CD4-positive, alpha-beta T cell (primary cell): Measurements from ENCODE around the gene IL17C. TPM values are rescaled to one million over a fixed set of nuclear protein-coding genes. Genes with fewer than 3 reads are reported as not detected.

Experiments
- ATAC-seq: fragments of 200-7000 bp; cut with Tn5 transposase; one replicate; pipeline ENCODE4 v1.10.0; 2022; ENCODE audit warnings: mild to moderate bottlenecking; ENCODE audit not compliant: poor library complexity
- CTCF ChIA-PET: fragments of 350-600 bp; sonication (Branson Sonifier 250); formaldehyde crosslinking; loops from one replicate; lab custom pipeline; 2021; ENCODE audit warnings: antibody characterized with exemption, inconsistent platforms; lab: Charles Lee
- POLR2A ChIA-PET: fragments of 350-600 bp; sonication (Branson Sonifier 250); formaldehyde crosslinking; loops from one replicate; lab custom pipeline; 2021; ENCODE audit warnings: antibody characterized with exemption, inconsistent platforms; lab: Charles Lee
- DNase-seq, 14 experiments: peaks; one replicate each; pipeline ENCODE4 v3.0.0-alpha.2; 2013 to 2020; ENCODE audit warnings: mixed read lengths in 2 of 14
- H3K27ac ChIP-seq, 2 donors: one replicate each; pipeline versions ENCODE4 v1.5.1 to v1.7.0; 2013; ENCODE audit warnings: low read length in 2 of 2, low read depth in 1 of 2, mild to moderate bottlenecking in 1 of 2
- H3K27me3 ChIP-seq, 2 experiments: 1 replicate in 1 of 2; 2 replicates in 1 of 2; pipeline versions ENCODE4 v1.6.1 to v1.7.0; 2013; ENCODE audit warnings: low read length in 2 of 2, control low read depth in 1 of 2, mild to moderate bottlenecking in 1 of 2, moderate library complexity in 1 of 2; ENCODE audit not compliant: insufficient read depth in 2 of 2, control insufficient read depth in 1 of 2
- H3K36me3 ChIP-seq: one replicate; pipeline ENCODE4 v1.6.1; 2013; ENCODE audit warnings: low read length, control low read depth; ENCODE audit not compliant: insufficient read depth
- H3K4me1 ChIP-seq: one replicate; pipeline ENCODE4 v1.6.1; 2013; ENCODE audit warnings: low read length, control low read depth; ENCODE audit not compliant: insufficient read depth
- H3K4me3 ChIP-seq: one replicate; pipeline ENCODE4 v1.5.1; 2013; ENCODE audit warnings: mild to moderate bottlenecking, low read length, moderate library complexity
- H3K9me3 ChIP-seq, 2 experiments: 1 replicate in 1 of 2; 2 replicates in 1 of 2; pipeline versions ENCODE4 v1.6.1 to v1.7.0; 2013; ENCODE audit warnings: low read length in 2 of 2, mild to moderate bottlenecking in 2 of 2, control low read depth in 1 of 2, moderate library complexity in 1 of 2; ENCODE audit not compliant: control insufficient read depth in 1 of 2, insufficient read depth in 1 of 2
- H3K27ac Mint-ChIP-seq: one replicate; pipeline ENCODE4 v1.8.0; 2020; ENCODE audit warnings: mixed read lengths
- H3K27me3 Mint-ChIP-seq: one replicate; pipeline ENCODE4 v1.8.0; 2021; ENCODE audit warnings: mixed read lengths
- H3K36me3 Mint-ChIP-seq: one replicate; pipeline ENCODE4 v1.8.0; 2021; ENCODE audit warnings: low read depth, mixed read lengths
- H3K4me1 Mint-ChIP-seq: one replicate; pipeline ENCODE4 v1.8.0; 2021; ENCODE audit warnings: low read depth, mixed read lengths
- H3K4me3 Mint-ChIP-seq: one replicate; pipeline ENCODE4 v1.8.0; 2020; ENCODE audit warnings: mild to moderate bottlenecking, mixed read lengths
- H3K9me3 Mint-ChIP-seq: one replicate; pipeline ENCODE4 v1.8.0; 2020; ENCODE audit warnings: mixed read lengths
- CTCF ChIP-seq: fragments of 200-600 bp; IDR thresholded peaks from one replicate; pipeline ENCODE4 v1.8.0; 2022; ENCODE audit warnings: antibody characterized with exemption, mild to moderate bottlenecking
- intact Hi-C, 2 experiments: fragments of 100-400 bp; cut with DNase I in 1 of 2; cut with micrococcal nuclease in 1 of 2; formaldehyde crosslinking; loops; one replicate each; pipeline versions ENCODE4 v1.15.1 to v1.9.0; 2023 to 2025; cut with DNase I, micrococcal nuclease
- total RNA-seq, 174 experiments: library from RNA in 2 of 174; stranded (reverse) in 2 of 174; gene quantifications; one replicate each; pipeline ENCODE4 v1.2.3 and lab custom pipeline; 2021 to 2026

IL17C gene
- total RNA-seq, 2 experiments from 2014 or later = 0.77 TPM; not detected in 1

DNA sequence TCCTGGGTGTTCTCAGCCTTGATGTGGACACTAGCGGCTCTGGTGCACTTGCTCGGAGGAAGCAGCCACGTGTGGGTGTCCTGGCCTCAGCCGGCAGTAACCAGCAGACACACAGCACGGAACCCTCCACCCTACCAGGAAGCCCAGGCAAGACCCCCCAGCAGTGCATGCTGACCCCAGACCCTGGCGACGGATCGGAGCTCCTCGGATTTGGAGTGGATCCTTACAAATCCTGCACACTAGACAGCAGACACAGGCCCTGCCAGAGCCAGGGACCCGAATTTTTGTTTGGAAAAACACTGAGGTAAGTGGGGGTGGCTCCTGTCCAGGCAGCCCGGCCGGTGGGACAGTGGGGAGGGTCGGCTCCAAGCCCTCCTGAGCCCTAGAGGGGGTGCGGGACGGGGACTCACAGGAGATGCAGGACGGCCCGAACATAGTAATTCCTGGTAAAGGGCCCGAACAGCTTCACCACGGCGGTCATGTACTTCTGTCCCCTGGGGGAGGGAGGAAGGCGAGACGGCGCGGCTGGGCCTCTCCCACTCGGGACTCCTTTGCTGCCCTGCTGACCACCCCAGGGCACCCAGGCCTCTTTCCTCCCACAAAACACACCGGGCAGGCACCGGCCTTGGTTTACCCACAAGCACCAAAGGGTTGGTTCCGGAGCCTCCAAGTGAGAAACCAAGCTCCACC is 8.1 kb downstream of the IL17C start:
- Histone ChIP-seq H3K9me3 (no peaks in the 10 kb centered on the region), H3K36me3 (peaks cover 34% of the 10 kb centered on the region), H3K27ac (no peak overlapping the region), H3K4me1 (peaks cover 43% of the 10 kb centered on the region), H3K27me3 (no peaks in the 10 kb centered on the region), H3K4me3 (no peak overlapping the region)
- ATAC-seq (no peak), DNase-seq (no peak)
- TF ChIP-seq CTCF = no peak
- CTCF ChIA-PET = no interaction called here
- no peaks in the 10 kb centered on the region for H3K27me3 Mint-ChIP-seq
- intact Hi-C loops = no loop called here
- POLR2A ChIA-PET = no interaction called here
- H3K9me3 Mint-ChIP-seq = no peaks in the 10 kb centered on the region
- no peak overlapping the region for H3K27ac Mint-ChIP-seq
- H3K4me1 Mint-ChIP-seq = peaks cover 20% of the 10 kb centered on the region
- peaks cover 37% of the 10 kb centered on the region for H3K36me3 Mint-ChIP-seq
- no peak overlapping the region for H3K4me3 Mint-ChIP-seq

GRCh38 chr16:88647178-88648070 is 9.1 kb downstream of the IL17C start:
- ChIA-PET CTCF (no interaction called here), POLR2A (no interaction called here)
- TF ChIP-seq CTCF = no peak
- peaks cover 52% of the 10 kb centered on the region for H3K4me1 ChIP-seq
- H3K9me3 ChIP-seq = no peaks in the 10 kb centered on the region
- no peaks in the 10 kb centered on the region for H3K27me3 ChIP-seq
- H3K27ac ChIP-seq = no peak overlapping the region
- intact Hi-C loops = no loop called here
- peaks cover 34% of the 10 kb centered on the region for H3K36me3 ChIP-seq
- Mint-ChIP-seq H3K27ac (no peak overlapping the region), H3K4me3 (peak overlapping the region; percentile 25), H3K9me3 (no peaks in the 10 kb centered on the region), H3K27me3 (no peaks in the 10 kb centered on the region), H3K36me3 (peaks cover 31% of the 10 kb centered on the region), H3K4me1 (peaks cover 19% of the 10 kb centered on the region)
- ATAC-seq = no peak
- DNase-seq = no peak
- H3K4me3 ChIP-seq = no peak overlapping the region

DNA sequence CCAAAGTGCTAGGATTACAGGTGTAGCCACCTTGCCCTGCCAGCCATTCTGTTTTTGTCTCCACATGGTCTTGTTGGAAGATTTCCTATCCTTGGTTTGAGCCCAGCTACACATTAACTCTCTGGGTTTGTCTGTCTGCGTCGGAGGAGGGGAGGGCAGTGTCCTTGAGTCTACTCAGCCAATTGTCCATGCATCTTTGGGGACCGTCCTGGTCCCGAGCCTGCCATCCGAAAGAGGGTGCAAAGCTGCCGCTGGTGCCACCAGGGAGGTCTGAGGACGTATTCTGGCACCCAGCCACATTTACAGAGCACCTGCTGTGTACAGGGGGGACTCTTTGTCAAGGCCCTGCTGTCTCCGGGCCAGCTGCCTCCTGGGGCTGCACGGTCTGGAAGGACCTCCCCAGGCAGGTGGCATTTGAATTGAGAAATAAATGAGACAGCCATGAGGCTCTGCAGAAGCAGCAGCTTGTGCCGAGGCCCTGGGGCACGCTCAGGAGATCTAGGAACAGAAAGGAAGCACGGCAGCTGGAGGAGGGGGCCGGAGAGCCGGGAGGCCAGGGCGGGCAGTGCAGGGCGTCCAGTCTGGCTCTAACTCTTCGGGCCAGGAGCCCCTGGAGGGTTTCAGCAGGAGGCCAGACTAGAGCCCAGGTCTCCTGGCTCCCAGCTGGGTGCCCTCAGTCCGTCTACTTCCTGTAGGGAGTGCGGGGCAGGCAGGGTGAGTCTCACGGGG is 11.0 kb downstream of the IL17C start:
- DNase-seq (peak in 1 of 14 experiments; percentile 27), ATAC-seq (no peak)
- Histone ChIP-seq H3K27ac (peak overlapping the region; percentile 81 to 94), H3K27me3 (no peaks in the 10 kb centered on the region), H3K4me3 (peak overlapping the region; percentile 96), H3K36me3 (peaks cover 27% of the 10 kb centered on the region), H3K9me3 (no peaks in the 10 kb centered on the region), H3K4me1 (peaks cover 56% of the 10 kb centered on the region)
- no peak for TF ChIP-seq CTCF
- Mint-ChIP-seq H3K4me3 (peak overlapping the region; percentile 93), H3K27ac (peak overlapping the region; percentile 95), H3K27me3 (no peaks in the 10 kb centered on the region), H3K9me3 (no peaks in the 10 kb centered on the region), H3K36me3 (peaks cover 25% of the 10 kb centered on the region), H3K4me1 (peaks cover 19% of the 10 kb centered on the region)
- intact Hi-C loops = no loop called here
- CTCF ChIA-PET = no interaction called here
- POLR2A ChIA-PET = interaction anchor here (0.9 to 1.1 kb wide), 3 partner anchors 12 to 56 kb away, joined by 3 read pairs; no protein-coding TSS in a partner anchor
